ENCODE measurements around the gene LTBP4.
"Not testable (repeated sequence)": the region's sequence is repeated elsewhere in the genome, so short reads cannot be mapped to it uniquely, and the experiment has no call there.

The LTBP4 gene

DNA sequence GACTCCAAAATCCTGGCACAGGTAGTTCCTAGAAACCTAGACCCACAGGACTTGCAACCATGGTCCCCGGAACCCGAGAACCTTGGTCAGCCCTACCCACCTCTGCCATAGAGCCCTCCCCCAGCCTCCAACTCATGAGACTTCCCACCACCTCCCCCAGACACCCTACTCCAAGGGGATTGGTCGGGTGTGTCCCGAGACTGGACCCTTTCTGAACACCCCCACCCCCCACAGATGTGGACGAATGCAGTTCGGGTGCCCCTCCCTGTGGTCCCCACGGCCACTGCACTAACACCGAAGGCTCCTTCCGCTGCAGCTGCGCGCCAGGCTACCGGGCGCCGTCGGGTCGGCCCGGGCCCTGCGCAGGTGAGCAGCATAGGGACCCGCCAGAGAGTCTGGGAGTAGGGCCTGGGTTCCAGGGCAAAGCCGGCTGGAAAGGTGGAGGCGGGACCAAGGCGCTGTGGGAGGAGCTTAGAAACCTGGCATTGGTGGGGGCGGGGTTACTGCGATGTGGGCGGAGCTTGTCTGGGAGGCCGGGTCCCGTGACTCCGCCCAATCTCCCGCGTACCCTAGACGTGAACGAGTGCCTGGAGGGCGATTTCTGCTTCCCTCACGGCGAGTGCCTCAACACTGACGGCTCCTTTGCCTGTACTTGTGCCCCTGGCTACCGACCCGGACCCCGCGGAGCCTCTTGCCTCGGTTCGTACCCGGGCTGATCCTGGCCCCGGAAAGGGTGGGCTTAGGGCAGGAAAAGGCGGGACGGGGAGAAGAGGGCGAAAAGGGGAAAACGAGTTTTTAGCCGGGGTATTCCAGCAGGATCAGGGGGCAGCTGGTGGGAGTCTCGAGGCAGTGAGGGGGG lies 11.9 kb downstream of the LTBP4 start:
- peak; percentile 74 to 76 for DNase-seq

DNA sequence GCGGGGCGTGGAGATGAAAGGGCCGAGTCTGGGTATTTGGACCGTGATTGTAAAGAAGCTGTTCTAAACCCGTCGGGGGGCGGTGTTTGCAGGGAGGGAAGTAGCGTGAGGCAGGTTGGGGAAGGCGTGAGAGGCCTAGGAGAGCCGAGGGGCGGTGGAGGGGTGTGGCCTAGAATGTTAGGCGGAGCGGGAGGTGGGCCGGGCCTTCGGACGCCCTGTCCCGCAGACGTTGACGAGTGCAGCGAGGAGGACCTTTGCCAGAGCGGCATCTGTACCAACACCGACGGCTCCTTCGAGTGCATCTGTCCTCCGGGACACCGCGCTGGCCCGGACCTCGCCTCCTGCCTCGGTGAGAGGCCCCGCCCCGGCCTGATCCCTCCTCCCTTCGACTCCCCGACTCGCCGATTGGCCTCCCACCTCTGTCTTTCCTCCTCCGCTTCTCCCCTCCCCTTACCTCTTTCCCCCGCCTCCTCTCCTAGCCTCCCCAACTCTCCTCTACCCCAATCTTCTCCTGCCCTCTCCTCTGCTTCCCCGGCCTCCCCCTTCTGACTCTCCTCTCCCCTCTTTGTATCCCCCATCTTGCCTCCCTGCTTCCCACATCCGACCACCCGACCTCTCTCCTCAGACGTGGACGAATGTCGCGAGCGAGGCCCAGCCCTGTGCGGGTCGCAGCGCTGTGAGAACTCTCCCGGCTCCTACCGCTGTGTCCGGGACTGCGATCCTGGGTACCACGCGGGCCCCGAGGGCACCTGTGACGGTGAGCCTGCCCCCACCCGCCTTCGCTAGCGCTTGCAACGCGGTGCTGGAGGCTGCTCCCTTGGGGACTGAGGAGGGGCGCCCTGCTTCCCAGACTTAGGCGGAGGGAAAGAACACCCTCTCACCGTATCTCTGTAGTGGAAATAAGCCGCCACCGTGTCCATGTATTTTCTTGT lies 12.8 kb downstream of the LTBP4 start:
- peak; percentile 84 to 87 for DNase-seq

DNA sequence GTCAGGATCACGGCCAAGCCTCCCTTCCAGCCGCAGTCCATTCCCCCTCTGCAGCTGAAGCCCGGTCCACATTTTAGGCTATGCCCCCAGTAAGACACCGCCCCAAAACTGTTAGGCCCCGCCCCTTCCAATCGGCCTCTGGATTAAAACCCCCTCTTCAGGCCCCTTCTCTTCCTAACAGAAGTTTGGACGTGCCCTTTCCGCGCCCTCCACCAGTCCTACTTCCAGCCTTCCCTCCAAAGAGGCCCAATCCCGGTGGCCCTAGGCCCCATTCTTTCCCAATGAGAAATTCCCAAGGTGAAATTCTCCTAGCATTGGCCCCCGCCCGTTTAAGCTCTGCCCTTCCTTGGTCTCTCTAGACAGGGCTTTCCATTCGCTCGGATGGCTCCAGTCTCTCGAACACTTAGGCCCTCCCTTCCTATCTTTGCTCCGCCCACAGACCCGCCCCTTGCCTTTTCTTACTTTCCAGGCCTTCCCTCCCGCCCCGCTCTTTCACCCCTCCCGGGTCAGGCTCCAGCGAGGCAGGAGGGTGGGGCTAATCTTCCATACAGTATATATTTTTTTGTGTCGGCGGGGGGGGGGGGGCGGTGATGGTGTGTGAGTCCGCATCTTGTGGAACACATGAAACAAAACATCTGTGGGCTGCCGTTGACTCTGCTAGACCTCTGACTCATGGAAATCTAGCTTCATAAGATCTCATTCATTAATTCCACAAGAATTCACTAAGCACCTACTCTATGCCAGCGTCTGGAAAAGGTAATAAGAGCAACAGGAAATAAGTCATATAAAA lies 13.6 kb downstream of the LTBP4 start:
- peak; percentile 72 to 84 for DNase-seq

GRCh38 chr19:40616178-40616577 lies 15.0 kb downstream of the LTBP4 start:
- no peak for DNase-seq

GRCh38 chr19:40616941-40617340 lies 15.8 kb downstream of the LTBP4 start:
- DNase-seq: no peak

DNA sequence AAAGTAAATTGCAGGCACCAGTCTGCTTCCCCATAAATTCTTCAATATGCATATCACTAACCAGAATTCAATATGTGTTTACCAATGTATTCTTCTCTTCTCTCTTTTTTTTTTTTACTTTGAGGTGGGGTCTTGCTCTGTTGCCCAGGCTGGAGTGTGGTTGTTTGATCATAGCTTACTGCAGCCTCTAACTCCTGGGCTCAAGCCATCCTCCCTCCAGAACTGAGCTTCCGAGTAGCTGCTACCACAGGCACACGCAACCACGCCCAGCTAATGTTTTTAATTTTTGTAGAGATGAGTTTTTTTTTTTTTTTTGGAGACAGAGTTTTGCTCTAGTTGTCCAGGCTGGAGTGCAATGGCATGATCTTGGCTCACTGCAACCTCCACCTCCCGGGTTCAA lies 16.8 kb downstream of the LTBP4 start:
- DNase-seq: no peak

DNA sequence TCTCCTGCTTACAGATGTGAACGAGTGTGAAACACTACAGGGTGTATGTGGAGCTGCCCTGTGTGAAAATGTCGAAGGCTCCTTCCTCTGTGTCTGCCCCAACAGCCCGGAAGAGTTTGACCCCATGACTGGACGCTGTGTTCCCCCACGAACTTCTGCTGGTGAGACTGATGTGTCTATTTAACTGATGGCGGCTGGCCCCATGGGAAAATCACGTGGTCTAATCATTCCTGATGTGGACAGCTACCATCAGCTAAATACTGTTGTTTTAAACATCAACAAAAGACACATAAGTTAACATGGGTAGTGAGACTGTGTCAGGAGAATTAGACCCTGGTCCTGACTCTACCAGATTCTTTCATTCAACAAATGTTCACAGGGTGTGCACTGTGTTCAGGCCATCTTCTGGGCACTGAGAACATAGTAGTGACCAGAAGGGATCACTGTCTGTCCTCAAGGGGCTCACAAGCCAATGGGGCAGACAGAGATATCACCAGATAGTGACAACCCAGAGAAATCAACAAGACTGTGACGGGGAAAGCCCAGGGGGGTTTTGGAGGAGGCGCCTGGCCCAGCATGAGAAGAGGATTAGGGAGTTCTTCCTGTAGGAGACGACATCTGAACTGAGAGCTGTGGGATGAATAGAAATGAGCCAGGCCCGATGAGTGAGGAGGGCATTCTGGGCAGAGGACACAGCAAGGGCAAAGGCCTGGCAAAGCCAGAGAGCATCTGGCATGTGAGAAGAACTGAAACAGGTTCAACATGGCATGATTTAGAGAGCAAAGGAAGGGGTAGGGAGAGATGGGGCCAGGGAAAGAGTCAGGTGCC lies 18.4 kb downstream of the LTBP4 start:
- DNase-seq: no peak

- no peak for DNase-seq
Measured at GRCh38 chr19:40620161-40620485, 19.0 kb downstream of the LTBP4 start.

DNA sequence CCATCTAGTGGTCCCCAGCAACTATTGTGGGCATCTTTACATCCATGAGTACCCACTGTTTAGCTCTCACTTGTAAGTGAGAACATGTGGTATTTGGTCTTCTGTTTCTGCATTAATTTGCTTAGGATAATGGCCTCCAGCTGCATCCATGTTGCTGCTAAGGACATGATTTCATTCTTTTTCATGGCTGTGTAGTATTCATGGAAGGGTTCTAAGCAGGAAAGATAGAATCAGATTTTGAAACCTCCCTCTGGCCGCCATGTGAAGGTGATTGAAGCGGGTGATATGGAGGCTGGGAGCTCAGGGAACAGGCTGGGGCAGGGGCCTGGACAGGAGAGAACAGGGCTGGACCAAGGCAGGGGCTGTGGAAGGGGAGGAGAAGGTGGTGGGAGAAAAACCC lies 20.1 kb downstream of the LTBP4 start:
- DNase-seq: no peak

DNA sequence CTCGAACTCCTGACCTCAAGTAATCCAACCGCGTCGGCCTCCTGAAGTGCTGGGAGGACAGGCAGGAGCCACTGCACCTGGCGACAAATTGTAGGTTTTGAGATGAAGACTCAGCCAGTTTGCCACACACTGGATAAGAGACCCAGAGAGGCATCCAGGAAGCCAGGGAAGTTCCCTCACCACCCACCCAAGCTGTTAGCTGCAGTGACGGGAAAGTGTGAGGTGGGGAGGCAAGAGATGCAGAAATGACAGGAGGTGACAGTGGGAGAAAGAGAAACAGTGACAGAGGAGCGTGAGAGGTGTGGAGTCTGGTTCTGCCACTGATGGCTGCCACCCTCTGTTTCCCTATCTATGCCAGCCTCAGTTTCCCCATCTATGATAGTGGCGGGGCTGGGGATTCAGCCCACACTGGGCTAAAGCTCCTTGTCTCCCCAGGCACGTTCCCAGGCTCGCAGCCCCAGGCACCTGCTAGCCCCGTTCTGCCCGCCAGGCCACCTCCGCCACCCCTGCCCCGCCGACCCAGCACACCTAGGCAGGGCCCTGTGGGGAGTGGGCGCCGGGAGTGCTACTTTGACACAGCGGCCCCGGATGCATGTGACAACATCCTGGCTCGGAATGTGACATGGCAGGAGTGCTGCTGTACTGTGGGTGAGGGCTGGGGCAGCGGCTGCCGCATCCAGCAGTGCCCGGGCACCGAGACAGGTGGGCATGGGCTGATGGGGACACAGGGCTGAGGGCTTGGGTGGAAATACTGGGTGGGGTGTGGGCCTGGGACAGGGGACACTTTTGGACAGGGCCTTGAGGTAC lies 21.0 kb downstream of the LTBP4 start:
- no peak for DNase-seq

GRCh38 chr19:40622773-40623075 lies 21.6 kb downstream of the LTBP4 start:
- DNase-seq: no peak

GRCh38 chr19:40623403-40624251 lies 22.5 kb downstream of the LTBP4 start:
- DNase-seq: no peak

- DNase-seq: not testable (repeated sequence)
Measured at GRCh38 chr19:40624369-40625153, 23.4 kb downstream of the LTBP4 start.

DNA sequence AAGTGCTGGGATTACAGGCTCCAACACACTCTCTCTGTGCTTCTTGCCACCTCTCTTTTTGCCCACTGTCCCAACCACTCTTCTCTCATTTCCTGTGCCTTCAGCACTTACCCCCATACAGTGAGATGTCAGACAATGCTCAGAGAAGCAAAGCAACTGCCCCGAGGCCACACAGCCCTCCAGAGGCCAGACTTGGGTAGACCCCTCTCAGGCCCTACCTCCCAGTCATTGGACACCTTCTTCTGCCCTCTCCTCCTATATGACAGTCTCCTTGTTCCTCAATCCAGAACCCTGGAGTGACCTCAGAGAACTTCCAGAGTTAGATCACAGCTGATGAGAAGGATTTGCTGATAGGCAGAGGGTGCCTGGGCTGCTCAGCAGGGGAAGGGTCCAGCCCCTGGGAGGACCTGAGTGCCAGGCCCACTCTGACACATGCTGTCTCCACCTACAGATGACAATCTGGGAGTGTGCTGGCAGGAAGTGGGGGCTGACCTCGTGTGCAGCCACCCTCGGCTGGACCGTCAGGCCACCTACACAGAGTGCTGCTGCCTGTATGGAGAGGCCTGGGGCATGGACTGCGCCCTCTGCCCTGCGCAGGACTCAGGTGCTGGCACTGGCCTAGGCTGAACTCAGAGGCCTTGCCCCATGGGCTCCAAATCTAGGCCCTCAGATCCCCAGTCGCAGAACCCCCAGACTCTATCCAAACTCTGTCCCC lies 24.4 kb downstream of the LTBP4 start:
- DNase-seq: no peak

GRCh38 chr19:40626918-40627317 lies 25.7 kb downstream of the LTBP4 start:
- DNase-seq: no peak

DNA sequence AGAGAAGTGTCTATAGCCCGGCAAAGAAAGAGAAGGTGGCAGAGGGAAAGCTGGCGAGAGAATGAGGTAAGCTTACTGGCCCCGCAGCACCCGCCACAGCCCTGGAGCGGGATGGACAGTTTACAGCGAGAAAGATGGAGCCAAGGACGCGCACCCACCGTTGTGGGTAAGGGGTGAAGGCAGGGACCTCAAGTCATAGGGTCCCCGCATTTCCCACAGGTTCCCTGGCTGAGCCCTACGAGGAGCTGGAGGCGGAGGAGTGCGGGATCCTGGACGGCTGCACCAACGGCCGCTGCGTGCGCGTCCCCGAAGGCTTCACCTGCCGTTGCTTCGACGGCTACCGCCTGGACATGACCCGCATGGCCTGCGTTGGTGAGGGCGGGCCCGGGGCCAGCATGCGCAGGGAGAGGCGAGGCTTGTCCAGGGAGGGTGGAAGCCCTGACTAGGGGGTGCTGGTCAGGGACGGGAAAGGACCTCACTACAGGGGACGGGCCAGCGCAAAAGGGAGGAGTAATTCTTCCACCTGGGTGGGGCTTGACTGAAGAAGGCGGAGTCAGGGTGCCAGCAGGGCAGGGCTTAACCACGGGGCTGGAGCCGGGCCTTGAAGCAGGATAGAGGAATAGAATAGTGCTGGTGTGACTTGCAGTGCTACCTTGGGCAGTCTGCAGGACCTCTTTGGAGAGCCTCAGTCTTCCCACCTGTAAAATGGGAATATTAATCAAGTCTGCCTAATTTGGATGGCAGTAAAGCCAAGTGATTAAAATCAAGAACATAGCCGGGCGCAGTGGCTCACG lies 26.5 kb downstream of the LTBP4 start:
- DNase-seq: no peak

GRCh38 chr19:40629346-40629745 lies 28.2 kb downstream of the LTBP4 start:
- DNase-seq: no peak

DNA sequence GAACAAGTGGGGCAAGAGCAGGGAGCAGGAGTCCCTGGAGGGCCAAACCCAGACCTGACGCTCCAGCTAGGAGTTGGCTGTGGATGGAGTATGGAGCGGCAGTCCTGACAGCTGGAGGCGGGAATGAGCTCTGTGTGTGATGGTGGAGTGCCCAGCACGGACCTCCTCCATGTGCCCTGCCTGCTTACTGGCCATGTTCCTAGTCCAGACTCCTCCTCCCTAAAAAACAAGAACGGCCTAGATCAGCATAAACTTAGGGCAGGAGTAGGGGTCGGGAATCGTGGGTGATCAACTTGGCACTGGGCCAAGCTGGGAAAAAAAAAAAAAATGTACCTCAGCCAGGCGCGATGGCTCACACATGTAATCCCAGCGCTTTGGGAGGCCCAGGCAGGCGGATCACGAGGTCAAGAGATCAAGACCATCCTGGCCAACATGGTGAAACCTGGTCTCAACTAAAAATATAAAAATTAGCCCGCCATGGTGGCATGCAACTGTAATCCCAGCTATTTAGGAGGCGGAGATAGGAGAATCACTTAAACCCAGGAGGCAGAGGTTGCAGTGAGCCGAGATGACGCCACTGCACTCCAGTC lies 29.5 kb downstream of the LTBP4 start:
- DNase-seq: no peak
